Cerebellar cortex (tissue), 1 donor: Measurements from ENCODE around the gene MAN1B1.
A peak's percentile ranks its signal among the peaks of the same experiment; 100 is the strongest.
"Not testable (repeated sequence)": the region's sequence is repeated elsewhere in the genome, so short reads cannot be mapped to it uniquely, and the experiment has no call there.

ENCODE experiments used
- DNase-seq: peaks from one replicate; pipeline ENCODE4 v3.0.0-alpha.2; 2015; ENCODE audit warnings: low spot score

The MAN1B1 gene

DNA sequence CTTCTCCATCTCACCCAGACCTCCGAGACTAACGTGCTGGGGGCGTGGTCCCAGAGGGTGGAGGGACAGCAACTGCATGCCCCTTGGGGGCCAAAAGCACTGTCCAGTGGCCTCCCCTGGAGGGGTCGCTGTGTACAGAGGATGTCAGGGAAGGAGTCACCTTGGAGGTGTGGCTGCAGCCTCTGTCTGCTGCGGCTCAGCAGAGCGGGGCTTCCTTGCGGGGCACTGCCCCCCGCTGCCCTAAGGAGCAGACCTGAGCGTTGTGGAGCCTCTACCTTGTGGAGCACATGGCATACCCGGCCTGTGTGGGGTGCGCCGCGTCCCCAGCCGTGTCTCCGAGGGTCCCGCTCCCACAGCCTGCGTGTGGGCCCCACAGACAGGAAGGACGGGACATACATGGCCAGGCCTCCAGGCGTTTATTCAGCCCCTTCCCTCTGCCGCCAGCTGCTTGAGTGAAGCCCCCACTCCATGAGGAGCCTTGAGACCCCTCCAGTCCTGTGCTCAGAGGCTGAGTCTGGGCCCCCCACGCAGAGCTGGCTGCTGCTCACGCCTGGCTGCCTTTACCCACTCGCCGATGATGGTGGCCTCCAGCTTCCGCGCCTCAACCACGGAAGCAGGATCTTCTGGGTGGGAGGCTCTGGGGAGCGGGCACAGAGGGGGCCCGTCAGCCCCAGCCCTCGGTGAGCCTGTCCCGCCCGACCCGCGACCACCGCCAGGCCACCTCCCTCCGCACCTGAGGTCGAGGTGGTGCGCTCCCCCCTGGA lies 23.5 kb downstream of the MAN1B1 start:
- DNase-seq = no peak

DNA sequence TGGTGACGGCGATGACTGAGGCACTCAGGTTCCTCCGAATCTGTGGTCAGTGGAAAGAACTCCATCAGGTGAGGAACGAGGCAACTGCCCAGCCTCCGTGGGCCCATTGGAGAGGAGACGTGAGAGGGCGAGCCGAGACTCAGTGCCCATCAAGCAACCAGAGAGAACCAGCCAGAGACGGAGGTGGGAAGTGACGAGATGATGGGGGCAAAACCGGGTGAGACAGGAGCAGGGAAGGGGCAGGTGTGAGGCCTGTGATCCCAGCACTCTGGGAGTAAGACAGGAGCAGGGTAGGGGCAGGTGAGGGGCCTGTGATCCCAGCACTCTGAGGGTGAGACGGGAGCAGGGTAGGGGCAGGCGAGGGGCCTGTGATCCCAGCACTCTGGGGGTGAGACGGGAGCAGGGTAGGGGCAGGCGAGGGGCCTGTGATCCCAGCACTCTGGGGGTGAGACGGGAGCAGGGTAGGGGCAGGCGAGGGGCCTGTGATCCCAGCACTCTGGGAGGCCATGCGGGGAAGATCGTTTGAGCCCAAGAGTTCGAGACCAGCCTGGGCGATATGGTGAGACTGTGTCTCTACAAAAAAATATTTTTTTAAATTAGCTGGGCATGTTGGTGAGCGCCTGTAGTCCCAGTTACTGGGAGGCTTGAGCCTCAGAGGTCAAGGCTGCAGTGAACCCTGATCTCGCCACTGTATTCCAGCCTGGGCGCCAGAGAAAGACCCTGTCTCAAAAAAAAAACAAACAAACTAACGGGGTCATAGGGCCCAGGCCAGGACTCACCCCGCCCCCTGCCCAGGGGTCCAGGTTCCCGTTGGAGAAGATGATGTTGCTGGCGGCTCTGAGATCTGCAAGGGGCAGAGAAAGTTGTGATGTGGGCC lies 24.4 kb downstream of the MAN1B1 start:
- DNase-seq = no peak

DNA sequence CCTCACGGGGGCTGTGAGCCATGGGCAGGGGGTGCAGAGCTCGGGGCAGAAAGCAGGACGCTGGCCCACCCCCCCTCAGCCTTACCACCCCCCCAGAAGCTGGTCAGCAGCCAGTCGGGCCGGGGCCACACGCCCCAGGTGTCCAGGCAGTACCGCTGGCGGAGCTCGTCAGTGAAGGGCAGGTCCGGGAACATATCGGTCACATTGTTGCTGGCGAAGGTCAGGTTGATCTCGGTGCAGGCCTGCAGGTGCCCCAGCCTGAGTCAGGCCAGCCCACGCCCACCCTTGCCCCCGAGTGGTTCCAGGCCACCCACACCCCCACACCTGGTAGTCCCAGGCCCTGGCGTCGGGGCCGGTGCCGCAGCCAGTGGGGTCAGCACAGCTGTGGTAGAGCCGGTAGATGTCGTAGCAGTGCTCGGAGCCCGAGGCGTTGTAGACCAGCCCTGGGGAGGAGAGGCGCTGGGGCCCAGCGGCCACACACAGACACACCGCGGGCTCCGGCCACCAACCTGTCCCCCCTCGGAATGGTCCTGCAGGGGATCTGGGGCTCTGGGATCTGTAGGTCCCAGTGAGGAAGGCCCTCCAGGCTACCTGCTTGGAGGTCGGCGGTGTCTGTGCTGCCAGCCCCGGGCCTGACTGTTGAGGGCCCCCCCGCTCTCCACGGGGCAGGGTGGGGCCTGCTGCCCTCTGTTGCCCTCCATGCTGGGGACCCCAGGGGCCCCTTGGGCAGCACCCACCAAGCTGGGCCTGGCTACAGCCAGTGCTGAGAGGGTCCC lies 25.2 kb downstream of the MAN1B1 start:
- no peak for DNase-seq

DNA sequence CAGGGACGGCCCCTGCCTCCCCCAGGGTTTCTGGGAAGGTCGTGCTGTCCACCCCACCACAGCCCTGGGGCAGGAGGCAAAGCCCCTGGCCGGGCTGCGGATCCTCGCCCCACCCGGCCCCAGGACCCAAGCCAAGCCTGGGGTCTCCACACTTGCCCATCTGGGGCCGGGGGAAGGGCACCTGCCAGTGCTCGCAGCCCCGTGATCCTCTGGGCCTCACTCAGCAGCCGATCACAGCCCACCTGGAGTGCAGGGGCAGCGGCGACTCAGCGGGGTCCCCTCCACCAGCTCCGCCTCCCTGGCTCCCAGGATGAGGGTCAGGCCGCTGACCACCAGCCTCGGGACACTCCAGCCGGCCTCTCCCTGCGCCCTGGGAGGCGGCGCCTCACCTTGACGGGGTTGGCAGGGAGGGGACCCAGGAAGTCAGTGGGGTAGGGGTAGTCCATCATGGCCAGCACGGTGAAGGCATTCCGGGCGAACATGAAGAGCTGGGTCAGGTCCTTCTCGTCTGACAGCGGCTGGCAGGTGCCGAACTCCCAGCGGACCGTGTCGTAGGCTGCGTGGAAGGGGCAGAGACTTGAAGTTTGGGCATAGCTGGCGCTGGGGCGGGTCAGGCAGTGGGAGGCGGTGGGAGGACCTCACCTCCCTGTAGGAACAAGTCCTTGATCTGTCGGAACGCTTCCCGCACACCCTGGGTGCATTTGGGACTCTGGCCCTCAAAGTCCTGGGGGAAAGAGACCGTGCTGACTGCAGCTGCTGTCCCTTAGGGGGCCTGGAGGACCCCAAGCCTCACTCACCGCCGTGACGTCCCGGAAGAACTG lies 26.0 kb downstream of the MAN1B1 start:
- no peak for DNase-seq

DNA sequence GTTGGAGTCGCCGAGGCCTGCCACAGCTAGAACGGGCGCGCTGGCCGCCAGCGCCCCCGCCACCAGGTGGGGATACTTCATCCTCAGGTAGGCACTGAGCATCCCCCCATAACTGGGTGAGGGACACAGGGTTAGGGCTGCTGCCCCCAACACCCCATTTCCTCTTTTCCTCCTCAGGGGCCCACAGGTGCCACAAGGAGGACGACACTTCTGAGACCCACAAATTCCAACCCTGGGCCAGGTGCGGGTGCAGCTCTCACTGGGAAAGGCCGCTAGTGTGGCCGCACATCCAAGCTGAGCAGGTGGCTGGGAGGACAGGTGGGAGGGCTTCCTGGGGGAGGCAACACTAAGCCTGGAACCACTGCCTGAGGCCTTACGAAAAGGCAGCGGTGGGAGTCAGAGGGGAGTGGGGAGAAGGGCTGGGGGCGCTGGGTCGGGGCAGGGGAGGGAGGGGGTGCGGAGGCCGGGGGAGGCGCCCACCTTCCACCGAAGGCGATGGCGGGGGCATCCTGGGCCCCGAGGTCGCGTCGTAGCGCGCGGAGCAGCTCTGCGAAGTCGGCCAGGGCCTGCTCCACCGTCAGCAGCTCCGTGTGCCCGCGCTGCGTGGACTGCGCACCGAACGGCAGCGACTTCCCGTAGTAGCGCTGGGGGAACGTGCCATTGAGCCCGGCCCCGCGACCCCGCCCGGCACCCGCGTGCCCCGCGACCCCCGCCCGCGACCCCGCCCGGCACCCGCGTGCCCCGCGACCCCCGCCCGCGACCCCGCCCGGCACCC lies 26.8 kb downstream of the MAN1B1 start:
- DNase-seq = no peak

DNA sequence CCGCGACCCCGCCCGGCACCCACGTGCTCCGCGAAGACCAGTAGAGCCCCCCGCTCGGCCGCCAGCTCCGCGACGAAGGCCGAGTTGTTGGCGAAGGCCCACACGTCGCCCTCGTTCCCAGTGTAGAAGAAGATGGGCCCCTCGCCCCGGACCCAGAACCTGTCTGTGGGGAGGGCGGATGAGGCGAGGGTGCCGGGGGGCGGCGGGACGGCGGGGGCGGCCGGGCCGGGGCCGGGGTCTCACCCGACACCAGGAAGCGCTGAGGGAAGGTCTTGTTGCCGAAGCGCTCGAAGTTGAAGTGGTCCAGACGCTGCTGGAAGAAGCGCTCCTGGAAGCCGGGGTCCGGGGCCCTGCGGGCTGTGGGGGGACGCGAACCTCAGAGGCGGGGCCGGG lies 27.4 kb downstream of the MAN1B1 start:
- no peak for DNase-seq

DNA sequence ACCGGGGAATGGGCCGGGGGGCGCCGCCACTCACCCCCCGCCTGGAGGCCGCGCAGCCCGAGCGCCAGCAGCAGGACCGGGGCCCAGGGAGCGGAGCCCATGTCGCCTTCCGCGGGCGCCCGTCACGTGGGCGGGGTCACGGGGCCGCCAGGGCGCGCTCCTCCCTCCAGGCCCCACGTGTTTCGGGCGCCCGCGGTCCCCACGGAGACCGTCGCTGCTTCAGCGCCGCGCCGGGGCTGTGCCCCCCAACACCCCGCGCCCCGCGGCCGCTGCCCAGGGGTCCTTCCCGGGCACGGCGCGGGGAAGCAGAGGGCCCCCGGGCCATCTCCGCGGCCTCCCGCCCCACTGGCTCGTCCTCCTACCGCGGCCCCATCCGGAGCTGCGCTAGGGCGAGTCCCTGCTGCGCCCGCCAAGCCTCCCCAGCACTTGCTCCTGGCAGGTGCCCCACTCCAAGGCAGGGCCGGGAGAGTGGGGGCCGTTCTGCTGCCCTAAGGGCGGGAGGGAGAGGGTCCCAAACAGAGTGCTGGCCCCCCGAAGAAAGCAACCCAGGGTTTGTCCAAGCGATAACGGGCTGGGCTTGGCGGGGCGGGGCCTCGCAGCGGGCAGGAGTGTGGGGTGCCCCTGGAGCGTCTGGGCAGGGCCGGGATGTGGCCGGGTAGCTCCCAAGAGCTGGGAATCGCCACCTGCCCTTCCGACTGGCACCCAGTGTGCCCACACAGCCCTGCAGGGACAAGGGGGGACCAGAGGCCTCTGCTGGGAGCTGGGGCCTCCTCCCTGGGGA lies 28.0 kb downstream of the MAN1B1 start, which contains the start of gene DPP7:
DPP7 (minus strand) TSS at position 121 of the 781 bp plus-strand sequence; CDS start at position 101, 20 bp downstream.
- peak; percentile 40 for DNase-seq

DNA sequence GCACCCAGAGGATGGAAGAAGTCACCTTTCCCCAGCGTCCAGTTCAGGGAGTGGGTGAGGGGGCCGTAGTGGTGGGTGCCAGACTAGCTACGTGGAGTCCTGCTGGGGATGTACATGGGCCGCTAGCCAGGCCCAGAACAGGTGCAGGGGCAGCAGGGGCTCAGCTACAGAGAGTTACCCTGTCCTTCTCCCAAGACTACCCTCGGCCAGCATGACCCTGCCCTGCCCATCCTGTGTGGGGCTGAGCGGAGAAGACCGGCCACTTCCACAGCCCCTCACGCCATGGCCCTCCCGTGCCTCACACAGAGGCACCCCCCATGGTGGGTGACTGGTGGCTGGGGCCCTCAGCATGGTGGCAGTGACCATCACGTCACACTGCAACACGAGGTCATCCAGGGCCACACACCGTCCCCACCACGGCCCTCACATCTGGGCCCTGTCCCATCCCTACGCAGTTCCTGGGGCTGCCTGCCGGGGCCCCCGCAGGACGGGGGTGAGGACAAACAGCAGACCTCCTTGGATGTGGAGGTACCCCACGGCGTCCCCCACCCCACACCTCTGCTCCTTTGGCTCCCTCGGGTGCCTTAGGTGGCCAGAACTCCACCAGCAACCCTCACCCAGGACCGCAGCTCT lies 28.7 kb downstream of the MAN1B1 start:
- no peak for DNase-seq

DNA sequence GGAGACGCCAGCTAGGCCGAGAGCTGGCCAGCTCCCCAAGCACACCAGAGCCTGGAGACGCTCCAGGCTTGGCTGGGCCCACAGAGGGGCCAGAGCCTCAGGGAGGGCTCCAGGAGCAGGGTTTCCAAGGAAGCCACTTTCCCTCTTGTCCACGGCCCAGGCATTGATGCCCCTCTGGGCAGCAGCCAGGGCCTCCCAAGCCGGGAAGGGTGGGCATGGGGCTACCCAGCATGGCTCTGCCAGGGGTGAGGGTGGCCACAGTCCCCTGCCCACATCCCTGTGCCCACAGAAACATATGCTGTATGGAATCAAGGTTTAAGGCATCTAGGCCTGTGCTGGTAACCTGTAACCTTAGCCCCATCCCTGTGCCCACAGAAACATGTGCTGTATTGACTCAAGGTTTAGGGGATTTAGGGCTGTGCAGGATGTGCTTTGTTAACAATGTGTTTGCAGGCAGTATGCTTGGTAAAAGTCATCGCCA lies 29.3 kb downstream of the MAN1B1 start:
- DNase-seq = no peak

DNA sequence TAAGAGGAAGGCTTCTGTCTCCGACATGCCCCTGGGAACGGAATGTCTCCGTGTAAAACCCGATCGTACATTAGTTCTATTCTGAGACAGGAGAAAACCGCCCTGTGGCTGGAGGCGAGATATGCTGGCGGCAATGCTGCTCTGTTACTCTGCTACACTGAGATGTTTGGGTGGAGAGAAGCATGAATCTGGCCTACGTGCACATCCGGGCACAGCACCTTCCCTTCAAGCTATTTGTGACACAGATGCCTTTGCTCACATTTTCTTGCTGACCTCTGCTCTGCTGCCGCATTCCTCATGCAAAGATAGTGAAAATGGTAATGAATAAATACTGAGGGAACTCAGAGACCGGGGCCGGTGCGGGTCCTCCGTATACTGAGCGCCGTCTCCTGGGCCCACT lies 29.9 kb downstream of the MAN1B1 start:
- DNase-seq = no peak

DNA sequence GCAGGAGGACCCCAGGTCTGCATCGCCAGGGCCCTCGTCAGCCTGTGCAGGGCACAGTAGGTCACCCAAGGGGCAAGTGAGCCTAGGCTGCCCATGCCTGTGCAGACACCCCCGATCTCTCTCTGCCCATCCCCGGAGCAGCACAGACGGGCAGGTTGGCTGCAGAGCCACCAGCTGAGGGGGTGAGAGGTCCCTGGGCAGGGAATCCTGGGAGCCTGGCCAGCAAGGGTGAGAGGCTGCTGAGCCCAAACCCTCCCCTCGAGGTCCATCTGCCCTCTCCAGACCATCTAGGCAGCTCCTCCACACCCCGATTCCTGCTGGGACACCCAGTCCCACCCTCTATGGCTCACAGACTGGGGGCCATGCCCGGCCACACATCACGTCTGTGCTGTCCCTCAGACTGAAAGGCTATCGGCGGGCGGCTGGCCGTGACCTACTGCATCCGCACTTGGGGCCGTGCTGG lies 30.5 kb downstream of the MAN1B1 start:
- no peak for DNase-seq

DNA sequence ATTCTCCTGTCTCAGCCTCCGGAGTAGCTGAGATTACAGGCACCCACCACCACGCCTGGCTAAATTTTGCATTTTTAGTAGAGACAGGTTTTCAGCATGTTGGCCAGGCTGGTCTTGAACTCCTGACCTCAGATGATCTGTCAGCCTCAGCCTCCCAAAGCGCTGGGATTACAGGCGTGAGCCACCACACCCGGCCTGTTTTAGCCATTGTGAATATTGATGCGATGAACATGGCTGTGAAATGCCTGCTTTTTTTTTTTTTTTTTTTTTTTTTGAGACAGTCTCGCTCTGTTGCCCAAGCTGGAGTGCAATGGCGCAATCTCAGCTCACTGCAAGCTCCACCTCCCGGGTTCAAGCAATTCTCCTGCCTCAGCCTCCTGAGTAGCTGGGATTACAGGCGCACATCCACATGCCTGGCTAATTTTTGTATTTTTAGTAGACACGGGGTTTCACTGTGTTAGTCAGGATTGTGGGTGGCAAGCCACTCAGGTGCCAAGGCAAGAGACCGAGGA lies 31.4 kb downstream of the MAN1B1 start:
- not testable (repeated sequence) for DNase-seq

DNA sequence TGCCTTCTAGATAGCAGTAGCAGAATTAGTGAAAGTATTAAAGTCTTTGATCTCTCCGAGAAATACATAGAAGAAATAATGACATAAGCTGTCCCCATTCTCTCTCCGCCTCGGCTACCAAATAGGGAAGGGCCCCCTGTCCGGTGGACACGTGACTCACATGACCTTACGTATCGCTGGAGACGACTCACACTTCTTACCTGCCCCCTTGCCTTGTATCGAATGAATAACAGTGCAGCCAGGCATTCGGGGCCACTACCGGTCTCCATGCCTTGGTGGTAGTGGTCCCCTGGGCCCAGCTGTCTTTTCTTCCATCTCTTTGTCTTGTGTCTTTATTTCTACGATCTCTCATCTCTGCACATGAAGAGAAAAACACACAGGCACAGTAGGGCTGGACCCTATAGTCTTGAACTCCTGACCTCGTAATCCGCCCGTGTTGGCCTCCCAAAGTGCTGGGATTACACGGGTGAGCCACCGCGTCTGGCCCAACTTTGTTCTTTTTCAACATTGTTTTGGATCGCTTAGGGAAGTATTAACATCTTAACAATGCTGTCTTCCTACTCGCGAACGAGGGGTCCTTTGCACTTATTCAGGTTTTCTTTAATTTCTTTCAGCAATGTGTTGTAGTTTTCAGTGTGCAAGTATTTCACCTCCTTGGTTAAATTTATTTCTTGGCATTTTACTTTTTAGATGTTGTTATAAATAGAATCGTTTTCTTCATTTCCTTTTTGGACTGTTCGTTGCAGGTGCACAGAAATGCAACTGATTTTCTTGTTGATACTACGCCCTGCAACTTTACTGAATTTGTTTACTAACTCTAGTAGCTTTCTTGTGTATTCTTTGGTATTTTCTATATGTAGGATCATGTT lies 35.4 kb downstream of the MAN1B1 start:
- not testable (repeated sequence) for DNase-seq

DNA sequence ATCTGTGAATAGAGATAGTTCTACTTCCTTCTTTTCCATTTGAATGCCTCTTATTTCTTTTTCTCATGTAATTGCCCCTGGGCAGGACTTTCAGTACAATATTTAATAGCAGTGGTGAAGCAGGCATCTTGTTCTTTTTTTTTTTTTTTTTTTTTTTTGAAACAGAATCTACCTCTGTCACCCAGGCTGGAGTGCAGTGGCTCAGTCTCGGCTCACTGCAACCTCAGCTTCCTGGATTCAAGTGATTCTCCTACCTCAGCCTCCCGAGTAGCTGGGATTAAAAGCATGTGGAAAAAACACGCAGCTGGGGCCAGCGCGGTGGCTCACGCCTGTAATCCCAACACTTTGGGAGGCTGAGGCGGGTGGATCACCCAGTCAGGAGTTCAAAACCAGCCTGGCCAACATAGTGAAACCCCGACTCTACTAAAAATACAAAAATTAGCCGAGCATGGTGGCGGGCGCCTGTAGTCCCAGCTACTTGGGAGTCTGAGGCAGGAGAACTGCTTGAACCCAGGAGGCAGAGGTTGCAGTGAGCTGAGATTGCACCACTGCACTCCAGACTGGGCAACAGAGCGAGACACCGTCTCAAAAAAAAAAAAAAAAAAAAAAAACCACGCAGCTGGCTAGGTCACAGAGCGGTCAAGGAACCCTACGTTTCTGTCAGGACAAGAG lies 36.1 kb downstream of the MAN1B1 start:
- DNase-seq = not testable (repeated sequence)

DNA sequence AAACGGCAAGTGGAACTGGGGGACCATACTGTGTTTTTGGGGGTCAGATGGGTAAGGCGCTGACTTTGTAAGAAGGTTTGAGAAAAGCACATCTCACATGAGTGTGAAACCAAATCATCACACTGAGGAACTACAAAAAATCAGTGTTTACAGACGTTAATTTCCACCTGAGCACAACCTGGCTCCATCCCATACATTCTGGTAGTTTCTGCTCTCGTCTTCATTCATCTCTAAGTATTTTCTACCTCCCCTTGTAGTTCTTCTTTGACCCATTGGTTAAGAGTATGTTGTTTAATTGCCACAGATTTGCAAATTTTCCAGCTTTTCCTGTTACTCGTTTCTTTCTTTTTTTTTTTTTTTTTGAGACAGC lies 36.7 kb downstream of the MAN1B1 start:
- no peak for DNase-seq

DNA sequence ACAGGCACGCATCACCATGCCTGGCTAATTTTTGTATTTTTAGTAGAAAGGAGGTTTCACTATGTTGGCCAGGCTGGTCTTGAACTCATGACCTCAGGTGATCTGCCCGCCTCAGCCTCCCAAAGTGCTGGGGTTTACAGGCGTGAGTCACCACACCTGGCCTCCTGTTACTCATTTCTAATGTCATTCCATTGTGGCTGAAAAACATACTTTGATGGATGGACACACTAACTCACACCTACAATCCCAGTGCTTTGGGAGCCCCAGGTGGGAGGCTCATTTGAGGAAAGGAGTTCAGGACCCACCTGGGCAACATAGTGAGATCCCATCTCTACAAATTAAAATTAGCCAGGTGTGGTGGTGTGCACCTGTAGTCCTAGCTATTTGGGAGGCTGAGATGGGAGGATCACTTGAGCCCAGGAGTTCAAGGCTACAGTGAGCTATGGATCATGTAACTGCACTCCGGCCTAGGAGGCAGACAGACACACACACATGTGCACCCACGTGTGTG lies 37.2 kb downstream of the MAN1B1 start:
- DNase-seq = not testable (repeated sequence)

DNA sequence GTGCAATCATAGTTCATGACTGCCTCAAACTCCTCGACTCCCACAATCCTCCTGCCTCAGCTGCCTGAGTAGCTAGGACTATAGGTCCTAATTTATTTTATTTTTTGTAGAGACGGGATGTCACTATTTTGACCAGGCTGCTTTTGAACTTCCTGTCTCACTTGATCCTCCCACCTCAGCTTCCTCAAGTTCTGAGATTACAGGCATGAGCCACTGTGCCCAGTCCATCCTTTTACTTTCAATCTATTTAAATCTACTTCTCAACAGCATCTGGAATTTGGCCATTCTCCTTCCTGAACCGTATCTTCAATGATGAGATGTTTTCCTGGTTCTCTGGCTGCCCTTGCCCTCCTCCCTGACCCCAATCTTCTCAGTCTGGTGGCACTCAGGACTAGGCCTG lies 40.0 kb downstream of the MAN1B1 start:
- DNase-seq = no peak
